ENCODE measurements around the gene SALL1.
A peak's percentile ranks its signal among the peaks of the same experiment; 100 is the strongest.

SALL1 gene

DNA sequence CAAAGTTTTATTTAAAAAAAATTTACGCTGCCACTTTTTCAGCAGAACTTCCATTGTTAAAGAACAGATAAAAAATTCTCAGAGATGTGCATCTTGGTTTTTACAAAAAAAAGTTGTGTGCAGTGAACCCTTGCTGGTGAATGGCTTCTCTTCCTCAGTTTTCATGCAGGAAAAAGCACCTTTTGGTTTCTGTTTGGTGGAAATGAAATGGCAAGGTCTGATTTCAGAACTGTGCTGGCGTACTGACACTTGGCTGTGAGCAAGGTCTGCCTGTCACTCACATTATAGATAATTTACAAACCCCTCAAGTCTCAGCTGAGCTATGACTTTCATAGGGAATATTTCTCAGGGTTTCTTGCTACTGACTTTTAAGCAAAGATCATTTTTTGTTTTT lies 5.7 kb upstream of the SALL1 start:
- no peak for DNase-seq (ENCODE audit: low read depth)

DNA sequence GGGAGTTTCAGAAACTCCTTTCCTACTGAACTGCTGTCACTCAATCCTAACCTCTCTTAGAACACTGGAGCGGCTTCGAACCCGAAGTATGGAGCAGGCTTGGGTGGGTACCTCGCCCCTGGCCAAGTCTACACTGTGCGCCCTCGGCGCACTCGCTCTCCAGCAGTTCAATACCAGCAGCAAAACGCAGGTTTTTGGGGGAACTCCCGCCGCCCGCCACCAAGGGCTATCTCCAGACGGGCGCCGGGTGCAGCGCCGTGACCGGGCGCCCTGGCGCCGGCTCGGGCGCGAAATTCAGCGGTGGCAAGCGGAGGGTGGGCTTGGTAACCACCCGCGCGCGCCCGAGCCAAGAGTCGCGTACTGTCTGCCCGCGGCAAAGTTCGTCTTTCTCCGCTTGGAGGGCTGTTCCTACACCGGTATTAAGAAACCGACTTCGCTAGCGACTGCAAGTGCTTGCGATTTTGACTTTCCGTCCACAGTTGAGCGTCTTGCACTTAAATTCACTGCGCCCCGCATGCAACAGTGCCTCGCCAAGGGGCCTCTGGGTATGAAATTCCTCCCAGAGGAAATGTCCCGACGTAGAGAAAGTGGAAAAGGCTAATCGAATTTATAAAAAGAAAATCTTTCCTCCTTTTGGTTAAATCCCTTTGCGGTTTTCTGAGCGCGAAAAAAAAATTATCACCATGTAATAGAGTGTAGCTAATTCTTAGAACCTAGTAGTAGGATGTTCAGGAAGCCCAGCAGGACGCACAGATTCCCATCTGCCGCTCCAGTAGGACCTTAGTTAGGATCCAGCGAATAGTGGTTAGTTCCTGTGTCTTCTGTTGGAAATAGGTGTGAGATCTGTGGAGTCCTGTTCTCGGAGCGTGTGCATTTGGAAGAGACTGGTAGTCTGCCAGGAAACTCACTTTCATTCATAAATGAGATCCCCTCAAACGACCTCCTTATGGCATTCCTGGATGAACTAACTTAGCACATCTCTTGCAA lies 5.0 kb upstream of the SALL1 start:
- DNase-seq (ENCODE audit: low read depth), result peak; percentile 13

DNA sequence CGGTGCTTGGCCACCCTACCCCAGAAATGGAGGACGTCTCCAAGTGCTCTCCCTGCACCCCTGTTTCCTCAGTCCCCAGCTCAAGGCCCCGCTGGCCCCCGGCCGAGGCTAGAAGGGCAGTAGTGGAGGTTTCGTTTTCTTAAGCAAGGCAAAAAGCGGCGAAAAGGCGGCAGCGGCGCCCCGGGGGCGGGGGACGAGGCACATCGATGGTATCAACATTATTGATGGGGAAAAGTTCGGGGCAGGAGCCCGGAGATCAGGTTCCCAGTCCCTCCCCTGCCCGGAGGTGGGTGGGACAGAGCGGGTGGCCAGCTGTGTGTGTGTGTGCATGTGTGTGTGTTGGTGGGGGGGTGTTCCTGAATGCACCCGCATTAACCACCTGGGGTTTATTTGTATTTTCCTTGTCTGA lies 4.1 kb upstream of the SALL1 start:
- DNase-seq (ENCODE audit: low read depth), result no peak

DNA sequence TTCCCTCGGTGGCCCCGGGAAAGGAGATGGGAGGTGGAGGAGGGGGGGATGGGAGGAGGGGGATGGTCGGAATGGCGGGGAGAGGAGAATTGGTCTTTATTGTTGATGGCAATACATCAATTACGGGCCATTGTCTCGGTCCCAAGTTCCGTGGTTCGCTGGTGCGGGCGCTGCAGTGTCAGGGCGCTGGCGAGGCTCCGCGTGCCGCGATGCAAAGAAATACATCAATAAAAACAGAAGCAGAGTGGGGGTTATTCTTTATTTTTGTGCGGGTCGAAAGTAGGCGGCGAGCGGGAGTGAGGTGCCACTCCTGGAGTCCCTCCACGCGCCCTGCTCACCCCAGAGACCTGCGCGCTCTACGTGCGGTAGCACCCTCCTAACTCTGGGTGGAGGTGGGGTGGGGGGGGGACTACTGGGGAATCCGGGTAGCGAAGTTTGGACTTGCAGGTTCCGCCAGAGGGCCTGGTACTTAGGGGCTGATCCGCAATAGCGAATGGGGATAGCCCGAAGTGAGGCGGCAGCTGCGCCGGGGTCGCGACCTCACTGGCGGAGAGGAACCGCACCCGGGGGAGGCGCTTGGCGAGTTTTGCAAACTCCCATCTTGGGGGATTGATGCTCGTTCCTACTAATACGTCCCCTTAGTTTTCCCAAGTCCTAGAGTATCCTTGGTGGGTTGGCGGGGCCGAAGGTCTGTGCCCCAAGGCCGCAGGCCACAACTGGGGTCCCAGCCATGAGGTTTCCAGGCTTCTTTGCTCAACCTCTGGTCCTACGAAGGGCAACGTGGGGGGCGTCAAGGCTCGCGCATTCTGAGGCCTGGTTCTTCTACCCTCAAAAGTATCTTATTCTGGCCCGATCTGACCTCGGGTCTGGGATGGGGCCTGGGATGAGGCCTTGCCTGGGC lies 3.5 kb upstream of the SALL1 start:
- no peak for DNase-seq (ENCODE audit: low read depth)

DNA sequence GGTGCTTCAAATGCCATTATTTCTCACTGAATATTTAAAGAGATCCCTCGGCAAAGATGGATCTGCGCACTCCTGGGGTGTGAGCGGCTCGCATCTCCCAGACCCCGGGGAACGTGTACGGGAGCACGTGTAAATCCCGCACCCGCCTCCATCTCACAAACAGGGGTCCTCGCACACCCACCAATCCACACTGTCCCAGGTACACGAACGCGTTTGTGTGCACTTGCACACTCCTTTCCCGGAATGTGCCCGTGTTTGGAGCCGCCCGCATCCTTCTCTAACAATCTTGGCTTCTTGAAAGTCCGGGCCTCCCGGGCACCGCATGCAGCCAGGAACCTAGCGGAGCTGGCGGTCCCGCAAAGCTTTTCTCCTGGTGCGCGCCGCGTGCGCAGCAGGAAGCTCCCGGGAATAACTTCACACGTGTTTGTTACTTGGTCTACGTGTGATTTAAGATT lies 2.5 kb upstream of the SALL1 start:
- DNase-seq (ENCODE audit: low read depth), result no peak

DNA sequence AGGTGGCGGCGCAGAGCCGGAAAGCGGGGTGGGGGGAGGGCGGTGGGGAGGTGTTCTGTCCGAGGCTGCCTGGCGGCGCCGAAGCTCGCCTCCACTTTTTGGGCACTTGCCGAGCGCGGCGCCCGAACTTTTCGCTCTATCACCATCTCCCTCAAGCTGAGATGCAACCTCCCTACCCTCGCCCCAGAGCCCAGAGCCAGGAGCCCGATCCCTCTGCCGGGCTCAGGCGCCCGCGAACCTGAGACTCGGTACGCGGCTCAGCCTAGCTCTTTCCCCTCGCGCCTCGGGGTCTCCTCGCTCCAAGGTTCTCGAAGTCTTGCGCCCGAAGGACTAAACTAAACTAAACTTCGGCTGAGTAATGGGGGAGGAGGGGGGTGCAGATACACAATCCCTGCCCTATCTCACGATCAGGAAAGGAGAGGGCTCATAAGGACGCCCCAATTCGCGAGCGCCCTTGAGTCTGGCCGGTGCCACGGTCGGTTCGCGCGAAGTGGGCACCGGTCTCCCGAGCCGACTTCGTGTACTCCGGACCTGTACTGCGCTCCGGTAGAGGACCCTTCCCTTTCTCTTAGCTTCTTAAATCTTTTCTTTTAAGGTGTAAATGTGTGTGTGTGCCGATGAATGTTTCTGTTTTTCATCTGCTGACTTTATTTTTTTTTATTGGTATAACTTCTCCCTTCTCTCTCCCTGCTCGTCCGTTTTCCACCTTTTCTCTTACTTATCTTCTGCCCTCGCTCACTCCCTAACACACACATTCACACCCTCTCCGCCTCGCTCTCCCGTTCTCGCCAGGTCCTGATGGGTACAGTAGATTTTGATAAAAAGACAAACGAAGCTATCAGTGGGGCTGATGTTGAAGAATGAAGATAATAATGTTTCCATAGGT lies 1.9 kb upstream of the SALL1 start:
- peak; percentile 21 for DNase-seq (ENCODE audit: low read depth)

DNA sequence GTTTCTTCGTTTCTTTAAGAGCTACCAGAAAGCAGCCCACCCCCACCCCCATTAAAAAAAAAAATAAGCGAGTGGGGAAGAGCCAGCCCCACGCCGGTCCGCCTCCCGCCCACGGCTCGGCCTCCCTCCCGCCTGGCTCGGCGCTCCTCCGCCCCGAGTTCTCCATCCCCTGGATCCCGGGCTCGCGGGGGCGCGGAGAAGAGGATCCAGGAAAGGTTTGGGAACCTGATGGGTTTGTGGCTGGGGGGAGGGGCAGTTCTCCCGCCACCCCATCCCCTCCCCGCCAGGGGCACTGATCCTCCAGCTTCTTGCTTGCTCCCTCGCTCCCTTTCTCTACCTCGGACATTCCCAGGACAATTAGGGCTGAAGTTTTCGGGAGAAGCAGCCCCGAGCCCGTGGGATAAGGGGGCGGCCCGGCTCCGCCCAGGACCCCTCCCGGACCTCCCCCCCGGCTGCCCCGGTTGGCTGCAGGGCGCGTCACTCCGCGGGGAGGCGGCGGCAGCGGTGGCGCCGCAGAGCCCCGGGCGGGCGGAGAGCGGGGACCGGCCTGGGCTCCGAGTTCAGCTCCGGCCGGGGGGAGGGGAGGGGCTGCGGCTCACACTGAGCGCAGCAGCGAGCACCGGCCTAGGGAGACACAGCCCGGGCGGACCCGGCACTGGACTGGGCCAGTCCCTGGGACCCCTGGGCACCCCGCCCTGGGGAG lies 1.0 kb upstream of the SALL1 start:
- DNase-seq (ENCODE audit: low read depth), result peak; percentile 51

DNA sequence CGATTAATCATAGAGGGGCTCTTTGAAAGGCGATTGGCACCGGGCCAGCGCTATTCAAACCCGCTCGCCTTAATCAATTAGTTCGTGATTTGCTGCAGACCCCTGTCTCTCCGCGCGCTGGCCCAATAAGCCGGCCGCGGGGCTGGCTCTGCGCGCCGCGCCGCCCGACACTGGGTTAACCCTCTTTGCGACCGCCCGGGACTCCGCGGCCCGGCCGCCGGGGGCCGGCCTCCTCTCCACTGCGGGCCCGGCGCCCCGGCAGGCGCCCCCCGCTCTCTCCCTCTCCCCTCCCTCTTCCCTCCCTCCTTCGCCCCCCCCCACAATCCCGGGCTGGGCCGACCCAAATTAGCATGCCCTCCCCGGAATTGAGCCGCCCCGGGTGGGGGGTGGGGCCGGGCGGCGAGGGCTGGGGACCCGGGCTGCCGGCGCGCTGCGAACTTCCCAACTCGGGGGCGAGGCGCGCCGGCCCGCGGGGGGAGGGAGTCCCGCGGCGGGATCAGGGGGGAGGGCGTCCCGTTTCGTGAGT lies 428 bp upstream of the SALL1 start:
- DNase-seq (ENCODE audit: low read depth), result peak; percentile 63

DNA sequence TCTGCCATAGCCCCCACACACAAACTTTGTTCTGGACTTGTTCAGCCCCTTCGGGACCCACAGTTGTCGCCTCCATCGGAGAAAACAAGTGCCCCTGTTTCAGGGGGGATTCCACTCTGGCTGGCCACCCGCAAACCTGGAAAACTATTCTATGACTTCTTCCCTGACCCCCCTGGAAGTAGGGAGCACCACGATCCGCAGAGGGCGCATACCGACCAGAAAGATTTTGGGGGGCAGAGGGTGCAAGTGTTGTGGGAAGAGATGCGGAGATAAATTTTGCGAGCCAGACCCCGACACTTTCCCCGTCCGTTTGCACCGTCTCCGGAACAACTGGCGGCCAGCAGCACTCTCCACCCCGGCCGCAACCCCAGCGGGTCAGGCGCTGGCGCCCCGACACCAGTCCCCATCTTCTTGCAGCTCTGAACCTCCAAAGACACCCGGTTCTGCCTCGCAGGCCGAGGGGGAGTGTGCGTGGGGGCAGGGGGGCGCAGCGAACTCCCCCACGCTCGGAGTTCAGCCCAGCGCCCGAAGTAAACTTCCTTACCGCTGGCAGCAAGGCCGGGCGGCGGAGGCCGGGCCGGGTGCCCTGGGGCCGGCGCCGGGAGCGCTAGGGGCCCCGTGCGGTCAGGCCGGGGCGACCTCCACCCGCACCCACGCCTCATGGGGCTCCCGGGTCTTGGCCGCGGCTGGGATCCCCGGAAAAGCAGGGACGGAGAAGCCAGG lies 744 bp downstream of the SALL1 start:
- peak; percentile 18 for DNase-seq (ENCODE audit: low read depth)

DNA sequence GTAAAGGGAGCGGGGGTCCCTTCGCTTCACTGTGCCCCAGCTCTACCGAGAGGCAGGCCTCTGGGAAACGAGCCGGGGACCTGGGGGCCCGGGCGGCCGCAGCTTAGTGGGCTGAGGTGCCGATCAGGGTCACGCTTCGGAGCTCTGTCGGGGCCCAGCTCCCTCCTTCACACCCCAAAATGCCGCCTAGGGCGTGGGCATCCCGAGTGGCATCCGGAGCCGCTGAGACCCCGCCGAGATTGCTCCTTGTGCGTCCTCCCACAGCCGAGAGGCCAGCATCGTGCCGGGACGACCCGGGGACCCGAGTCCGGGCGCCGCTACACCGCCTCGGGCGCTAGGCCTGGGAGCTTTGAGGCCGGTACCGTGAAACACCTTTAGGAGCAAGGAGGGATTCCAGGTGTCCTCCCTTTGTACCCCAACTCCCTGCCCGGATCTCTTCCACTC lies 1.3 kb downstream of the SALL1 start:
- no peak for DNase-seq (ENCODE audit: low read depth)

DNA sequence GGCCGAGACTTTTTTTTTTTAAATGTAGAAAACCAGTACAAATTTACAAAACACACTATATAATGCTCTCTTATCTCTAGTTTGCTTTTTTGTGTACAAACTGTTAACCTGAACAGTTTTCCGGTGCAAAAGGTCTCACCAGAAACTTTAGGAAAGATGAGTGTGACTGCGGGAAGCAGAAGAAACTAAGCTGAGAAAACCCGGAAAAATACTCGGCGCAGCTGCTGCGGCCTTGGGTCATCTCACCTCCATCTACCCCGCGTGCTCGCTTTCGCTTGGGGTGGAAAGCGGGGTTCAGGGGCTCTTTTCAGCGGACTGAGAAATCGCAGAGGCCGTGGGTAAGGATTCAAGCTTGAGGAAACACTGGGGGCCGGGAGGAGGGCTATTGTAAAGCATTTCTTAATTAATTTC lies 1.8 kb downstream of the SALL1 start:
- DNase-seq (ENCODE audit: low read depth), result no peak

DNA sequence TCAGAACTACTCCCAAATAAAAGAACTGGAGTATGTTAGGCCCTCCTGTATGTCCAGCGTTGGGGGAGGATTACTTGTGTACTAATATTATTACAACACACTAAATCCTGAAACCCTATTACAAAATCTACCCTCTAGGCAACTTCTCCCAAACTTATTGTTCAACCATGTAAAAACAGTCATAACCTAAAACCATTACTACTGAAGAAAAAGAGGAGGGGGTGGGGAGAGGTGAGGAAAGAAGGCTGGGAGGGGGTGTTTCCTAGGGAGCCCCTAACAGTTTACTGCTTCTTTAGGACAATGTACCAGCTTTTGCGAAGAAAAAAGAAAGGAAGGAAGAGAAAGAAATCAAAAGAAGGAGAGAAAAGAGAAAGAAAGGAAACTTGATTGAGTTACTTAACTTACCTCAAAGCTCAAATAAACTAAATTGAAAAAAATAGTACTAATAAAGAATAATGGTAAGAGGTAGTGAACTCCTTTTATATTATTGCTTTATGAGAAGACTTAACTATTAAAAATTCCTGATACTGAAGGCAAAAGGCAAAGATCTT lies 2.3 kb downstream of the SALL1 start:
- DNase-seq (ENCODE audit: low read depth), result no peak

DNA sequence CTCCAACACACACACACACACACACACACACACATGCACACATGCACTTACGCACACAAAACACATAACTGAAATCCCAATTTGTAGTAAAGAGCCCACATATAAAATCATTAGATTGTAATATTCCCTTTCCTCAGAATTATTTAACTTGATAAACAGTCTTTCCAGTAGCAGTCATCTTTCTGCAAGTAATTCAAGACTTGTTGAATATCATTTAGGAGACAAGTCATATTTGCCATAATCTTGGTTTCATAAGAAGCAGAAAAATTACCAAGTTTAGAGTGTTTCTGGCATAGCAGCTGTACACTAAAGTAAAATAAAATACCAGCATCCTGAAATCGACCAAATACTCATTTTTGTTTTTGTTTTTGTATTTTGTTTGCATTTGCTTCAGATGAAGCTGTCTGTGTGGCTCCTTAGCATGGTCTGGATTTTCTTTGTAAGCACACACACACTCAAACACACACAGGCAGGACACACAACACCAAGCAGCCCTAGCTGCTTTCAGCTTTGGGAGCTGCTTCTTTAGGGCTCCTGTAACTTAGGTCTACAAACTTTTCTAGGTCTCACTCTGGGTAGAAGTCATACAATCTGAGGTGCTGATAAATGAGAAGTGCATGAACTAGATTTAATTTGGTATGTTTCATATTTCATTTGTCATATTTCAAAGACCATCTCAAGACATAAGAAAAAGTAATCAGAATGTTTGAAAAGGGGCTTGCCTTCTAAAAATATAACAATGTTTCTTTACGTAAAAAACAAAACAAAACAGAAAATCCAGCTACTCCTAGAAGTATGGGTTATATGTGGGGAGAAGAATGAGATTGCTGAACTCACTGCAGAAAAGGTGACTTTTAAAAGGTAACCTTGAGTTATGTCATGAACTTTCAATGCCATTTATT lies 3.0 kb downstream of the SALL1 start:
- no peak for DNase-seq (ENCODE audit: low read depth)

DNA sequence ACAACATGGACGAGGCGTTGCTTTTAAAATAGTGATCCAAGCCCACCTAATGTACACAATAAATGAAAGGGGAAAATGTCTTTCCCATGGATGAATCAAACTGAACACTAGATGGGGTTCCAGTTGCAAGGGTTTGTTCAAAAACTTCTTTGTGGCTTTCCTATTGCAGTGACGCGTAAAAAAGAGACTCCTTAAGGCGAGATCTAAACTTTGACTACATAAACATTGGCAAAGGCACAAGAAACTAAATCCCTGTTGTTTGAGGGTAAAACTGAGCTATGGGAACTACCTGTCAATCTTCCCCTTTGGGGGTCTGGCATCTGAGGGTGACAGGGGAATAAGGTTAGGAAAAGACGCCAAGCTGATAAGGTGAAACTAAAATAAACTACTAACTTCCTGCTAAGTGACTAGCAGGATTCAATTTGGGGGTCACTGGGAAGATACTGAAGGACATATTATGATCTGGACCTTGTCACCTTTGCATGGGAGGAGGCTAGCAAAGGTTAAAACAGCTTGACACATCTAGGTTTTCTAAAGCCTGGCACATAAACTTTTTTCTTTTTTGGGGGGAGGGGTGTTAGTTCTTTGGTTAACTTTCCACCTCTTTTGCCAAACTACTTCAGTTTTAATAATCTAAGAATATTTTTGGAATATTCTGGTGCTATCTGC lies 4.7 kb downstream of the SALL1 start:
- DNase-seq (ENCODE audit: low read depth), result peak; percentile 46

DNA sequence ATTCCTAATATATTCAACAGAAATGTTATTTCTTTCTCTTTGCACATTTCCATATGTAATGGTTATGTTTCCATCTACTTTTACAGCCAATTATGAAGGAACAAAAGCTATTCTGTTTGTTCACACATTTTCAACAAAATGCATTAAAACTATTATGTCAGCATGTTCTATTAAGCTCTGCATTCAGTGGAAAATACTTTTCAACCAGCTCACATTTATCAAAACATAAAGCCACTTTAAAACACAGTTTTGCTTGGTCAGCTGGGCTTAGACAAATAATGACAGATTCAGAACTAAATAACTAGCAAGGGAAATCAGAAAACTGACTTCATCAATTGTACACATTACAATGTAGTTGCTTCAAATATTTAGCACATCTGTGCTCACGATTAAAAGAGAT lies 6.9 kb downstream of the SALL1 start:
- DNase-seq (ENCODE audit: low read depth), result no peak

DNA sequence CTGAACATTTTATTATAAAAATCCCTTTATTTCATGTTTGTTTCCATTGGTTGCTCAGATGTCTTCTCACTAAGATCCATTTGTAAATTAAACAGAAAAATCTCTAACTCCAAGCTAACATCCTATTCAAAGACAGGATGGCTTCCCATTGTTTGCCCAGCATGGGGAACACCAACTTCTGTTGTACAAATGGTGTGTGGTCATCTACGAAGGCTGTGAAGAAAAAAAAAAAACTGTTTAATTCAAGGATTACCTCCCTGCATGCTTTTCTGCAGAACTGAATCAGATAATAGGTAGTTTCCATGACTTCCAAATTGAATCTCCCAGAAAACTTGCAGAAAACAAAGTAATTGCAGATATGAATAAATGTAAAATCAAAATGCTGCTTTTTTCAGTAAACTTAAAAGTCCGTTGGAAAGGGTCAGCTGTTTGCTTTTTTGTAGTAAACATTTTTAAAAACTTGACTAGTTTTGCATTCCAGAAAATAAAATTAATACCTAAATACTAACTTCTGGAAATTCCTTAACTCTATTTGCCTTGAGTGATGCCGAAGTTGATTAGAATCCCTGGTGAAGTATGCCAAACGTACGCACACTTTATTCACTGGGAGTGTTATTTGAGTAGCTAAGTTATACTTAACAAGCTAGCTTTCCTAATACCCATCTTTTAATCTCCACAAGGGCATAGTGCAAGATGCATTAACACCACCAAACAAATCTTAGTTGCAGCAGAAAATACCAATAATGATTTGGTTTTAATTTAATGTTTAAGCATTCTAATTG lies 7.7 kb downstream of the SALL1 start:
- no peak for DNase-seq (ENCODE audit: low read depth)

DNA sequence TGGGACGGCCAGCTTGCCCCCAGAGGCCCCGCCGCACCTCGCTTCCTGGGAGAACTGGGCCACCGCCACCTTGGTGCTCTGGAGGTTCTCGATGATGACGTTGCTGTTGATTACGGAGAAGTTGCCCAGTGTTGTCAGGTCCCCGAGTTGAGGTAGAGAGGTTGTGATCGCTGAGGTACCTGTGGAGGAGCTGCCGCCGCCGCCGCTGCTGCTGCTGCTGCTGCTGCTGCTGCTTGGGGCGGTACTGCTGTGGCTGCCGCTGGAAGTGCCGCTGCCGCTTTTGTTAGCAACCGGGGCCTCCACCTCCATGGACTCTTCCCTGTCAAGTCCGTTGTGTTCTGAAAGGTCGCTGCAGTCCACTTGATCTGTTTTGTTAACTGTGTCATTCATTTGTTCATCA lies 9.5 kb downstream of the SALL1 start:
- DNase-seq (ENCODE audit: low read depth), result no peak

Measured in iris pigment epithelial cell (primary cell).